SHP77 treated with DMSO at 0.1 percent for 48 hours (cell line): ENCODE data around the gene RAD51.

Experiments
- DNase-seq: peaks from one replicate; lab custom pipeline; 2025; lab: John Stamatoyannopoulos, UW

Gene RAD51

DNA sequence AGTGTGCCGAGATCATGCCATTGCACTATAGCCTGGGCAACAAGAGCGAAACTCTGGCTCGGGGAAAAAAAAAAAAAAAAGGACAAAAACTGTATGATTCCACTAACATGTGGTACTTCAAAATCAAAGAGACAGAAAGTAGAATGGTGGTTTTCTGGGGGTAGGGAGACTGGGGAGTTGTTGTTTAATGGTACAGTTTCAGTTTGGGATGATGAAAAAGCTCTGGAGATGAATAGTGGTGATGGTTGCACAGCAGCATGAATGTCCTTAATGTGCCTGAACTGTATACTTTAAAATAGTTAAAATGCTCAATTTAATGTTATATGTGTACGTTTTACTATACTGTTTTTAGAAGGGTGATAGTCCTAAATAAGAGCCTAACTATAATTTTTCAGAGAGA, 27.4 kb downstream of the RAD51 start:
- no peak for DNase-seq

DNA sequence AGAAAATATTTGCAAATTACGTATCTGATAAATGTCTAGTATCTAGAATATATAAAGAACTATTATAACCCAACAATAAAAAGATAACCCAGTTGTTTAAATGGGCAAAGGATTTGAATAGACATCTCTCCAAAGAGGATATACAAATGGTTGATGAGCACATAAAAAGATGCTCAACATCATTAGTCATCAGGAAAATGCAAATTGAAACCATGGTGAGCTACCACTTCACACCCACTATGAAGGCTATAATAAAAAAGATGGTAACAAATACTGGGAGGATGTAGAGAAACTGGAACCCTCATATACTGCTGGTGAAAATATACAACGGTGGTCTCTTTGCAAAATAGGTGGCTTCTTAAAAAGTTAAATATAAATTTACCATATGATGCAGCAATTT, 28.0 kb downstream of the RAD51 start:
- no peak for DNase-seq

DNA sequence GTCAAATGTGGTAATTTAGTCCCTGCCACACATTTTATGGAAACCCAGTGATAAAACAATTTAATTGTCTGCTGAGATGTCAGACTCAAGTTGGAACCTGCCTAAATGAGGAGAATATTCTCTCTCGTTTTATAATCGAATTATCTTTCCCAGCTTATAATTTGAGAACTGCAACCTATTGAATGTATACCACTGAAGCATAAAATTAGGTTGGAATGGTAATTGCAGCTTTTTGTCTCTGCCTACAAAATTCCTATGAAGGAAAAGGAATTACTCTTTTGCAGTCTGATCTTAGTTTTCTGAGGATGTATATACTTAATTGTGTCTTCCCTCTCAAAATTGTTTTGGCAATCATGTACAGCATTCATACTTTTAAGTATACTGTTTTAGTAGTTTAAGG, 28.9 kb downstream of the RAD51 start:
- no peak for DNase-seq

DNA sequence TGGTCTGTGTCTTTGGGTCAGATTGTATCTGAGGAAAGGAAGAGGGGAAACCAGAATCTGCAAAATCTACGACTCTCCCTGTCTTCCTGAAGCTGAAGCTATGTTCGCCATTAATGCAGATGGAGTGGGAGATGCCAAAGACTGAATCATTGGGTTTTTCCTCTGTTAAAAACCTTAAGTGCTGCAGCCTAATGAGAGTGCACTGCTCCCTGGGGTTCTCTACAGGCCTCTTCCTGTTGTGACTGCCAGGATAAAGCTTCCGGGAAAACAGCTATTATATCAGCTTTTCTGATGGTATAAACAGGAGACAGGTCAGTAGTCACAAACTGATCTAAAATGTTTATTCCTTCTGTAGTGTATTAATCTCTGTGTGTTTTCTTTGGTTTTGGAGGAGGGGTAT, 36.1 kb downstream of the RAD51 start:
- no peak for DNase-seq

- no peak for DNase-seq
These were observed 41.6 kb downstream of the RAD51 start for GRCh38 chr15:40736575-40736974.

DNA sequence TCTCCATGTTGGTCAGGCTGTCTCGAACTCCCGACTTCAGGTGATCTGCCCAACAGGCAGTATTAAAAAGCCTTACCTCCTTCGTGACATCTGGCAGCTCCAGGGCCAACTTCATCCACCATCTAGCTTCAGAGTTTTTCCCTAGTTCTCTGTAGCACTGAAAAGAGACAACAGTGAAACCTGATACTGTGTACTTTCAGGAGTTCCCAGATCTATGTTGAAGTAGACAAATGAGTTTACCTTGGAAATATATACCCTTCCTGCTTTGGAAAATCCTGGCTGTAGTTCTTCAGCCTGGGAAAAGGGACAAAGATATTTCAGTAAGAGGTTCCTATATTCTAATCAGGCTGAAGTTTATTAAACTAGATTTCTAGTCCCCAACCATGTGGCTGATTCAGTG, 42.1 kb downstream of the RAD51 start:
- DNase-seq = no peak

GRCh38 chr15:40739047-40739446, 44.1 kb downstream of the RAD51 start:
- DNase-seq = no peak

GRCh38 chr15:40739854-40740253, 44.9 kb downstream of the RAD51 start:
- no peak for DNase-seq

GRCh38 chr15:40743485-40743901, 48.5 kb downstream of the RAD51 start:
- DNase-seq = no peak

DNA sequence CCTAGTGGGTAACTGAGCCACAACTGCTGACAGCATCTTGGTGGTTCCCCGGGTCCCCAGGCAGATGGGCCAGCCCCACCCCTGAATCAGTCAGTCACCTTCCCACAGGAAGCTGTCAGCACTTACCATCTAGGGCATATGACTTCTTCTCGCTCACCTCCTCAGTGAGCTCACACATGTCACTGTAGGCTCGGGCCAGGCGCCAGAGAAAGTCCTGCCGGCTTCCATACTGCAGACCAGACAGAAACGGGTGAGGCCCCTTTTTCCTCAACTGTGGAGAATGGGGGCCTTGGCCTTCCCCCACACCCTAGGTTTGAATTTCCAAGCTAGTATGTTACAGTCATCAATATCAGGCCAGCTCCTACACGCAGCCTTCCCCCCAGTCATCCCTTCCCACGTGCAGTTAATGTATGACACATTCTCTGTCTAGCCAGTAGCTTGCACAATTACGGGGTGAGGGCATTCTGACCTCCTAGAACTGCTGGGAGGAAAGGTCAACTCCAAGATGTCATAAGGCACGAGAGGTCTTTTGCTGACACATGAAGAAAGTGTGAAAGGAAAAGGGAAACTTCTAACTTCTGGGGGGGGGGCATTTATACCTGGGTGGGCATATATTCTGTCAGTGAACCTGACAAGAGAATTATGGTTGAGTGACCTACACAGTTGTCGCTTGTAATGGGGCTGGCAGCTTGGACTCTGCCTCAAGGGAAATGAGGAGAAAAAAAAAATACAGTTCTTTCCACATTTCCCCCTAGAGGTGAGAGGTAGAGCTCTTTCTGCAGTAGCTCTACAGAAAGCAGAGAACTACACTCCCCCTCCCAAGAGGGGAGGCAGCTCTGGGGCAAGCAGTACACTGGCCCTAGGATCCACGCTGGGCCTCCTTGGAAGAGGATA, 49.2 kb downstream of the RAD51 start:
- no peak for DNase-seq

- DNase-seq = no peak
These were observed 49.8 kb downstream of the RAD51 start for GRCh38 chr15:40744815-40745152.

- no peak for DNase-seq
These were observed 52.0 kb downstream of the RAD51 start for GRCh38 chr15:40746916-40747418.

DNA sequence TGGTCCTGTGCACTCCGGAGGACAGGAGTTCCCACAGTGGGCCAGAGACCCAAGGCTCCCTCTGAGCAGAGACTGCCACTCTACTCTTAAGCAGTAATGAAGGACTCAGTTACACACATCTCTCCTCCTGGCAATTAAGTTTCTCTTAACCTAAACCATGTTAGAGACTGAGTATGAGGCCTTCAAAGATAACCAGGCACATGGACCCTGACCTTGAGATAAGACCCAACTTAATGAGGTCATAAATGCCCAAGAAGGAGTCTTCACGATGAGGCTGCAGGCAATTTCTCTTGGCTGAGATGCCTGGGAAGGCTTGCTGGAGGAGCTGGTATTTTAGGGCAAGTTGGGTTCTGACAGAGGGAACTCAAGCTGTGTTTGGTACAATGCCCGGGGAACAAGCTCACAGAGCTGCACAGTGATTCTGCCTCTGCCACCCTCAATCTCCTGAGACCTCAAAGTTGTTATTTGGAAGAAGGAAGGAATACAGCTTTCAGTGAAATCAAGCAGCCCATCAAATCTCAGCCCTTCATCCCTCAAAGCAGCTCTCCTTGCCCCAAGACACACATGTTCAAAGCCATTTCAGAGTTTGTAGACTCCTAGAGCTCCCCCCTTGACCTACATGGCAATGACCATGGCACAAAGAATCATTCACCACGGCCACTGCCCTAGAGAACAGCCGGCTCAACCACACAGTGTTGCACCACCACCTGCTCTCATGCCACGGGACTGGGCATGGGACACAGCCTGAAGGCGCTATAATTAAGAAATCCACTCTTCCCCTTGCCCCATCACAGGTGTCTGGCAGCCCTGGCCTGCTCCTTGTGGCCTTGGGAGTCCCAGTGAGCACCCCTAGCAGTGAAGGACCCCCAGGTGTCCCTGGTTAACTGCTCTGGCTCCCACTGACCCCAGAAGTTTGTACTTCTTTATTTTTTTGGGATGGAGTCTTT, 53.0 kb downstream of the RAD51 start:
- DNase-seq = no peak

- no peak for DNase-seq
These were observed 54.2 kb downstream of the RAD51 start for GRCh38 chr15:40749151-40749630.

DNA sequence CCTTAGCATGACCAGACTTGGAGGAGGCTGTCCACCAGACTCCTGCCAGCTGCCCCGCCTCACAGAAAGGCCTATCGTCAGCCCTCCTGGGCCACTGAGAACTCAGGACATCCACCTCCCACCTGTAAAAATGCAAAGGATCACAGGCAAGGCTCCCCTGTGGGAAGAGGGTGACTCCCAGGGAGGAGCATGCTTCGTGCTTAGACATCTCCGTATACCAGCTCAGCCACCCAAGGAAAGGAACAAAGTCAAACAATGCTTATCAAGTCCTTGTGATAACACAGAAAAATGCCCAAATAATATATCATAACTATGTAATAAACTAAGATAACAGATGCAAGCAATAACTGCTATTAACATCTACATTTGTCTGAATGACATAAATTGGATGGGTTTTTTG, 55.9 kb downstream of the RAD51 start:
- no peak for DNase-seq

DNA sequence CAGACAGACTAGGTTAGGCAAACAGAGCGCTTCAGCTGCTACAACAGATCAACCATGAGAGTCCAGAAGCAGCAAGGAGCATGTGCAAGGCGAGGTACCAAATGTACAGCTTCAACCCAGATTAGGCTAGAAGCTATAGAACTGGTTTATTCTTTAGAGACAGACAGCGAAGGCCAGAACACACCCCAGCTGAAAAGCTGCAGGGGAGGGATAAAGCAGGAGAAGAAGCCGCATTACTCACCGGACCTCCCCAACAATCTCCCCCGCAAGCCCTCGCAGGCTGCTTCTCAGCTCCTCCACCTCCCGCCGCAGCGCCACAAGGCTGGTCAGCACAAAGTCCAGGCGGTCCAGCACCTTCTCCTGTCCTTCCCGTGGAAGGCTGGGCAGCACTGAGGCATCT, 56.8 kb downstream of the RAD51 start:
- no peak for DNase-seq

DNA sequence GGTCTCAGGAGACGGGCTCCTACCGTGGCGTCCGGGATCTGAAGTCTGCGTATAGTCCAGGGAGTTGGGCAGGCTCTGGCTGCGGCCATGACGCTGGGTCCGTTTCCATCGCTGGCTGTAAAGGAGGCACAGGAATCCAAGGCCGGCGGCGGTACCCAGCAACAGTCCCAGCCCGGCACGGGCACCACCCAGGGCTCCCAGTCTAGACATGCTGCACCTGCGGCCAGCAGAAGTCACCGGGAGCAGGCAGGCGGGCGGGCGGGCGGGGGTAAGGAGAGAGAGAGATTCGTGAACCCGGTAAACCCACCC, 59.6 kb downstream of the RAD51 start:
- no peak for DNase-seq

- DNase-seq = peak; percentile 67
These were observed 60.2 kb downstream of the RAD51 start, which contains the start of gene RMDN3 for GRCh38 chr15:40754883-40755811. Gene RMDN3 (minus strand): TSS chr15:40755254. CDS start chr15:40754783, 471 bp downstream.

DNA sequence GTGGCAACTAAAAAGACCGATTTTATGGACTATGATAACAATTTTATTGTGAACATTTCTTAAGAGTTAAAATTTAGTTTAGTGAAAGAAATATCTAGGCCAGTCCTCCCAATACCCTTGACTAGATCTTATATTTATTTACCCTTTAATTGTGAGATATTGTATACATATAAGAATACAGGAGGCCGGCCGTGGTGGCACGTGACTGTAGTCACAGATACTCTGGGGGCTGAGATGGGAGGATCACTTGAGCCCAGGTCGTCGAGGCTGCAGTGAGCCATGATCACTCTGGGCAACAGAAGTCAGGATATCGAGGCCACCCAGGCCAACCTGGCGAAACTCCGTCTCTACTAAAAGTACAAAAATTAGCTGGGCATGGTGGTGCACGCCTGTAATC, 60.8 kb downstream of the RAD51 start:
- no peak for DNase-seq

GRCh38 chr15:40756938-40757337, 62.0 kb downstream of the RAD51 start:
- no peak for DNase-seq

DNA sequence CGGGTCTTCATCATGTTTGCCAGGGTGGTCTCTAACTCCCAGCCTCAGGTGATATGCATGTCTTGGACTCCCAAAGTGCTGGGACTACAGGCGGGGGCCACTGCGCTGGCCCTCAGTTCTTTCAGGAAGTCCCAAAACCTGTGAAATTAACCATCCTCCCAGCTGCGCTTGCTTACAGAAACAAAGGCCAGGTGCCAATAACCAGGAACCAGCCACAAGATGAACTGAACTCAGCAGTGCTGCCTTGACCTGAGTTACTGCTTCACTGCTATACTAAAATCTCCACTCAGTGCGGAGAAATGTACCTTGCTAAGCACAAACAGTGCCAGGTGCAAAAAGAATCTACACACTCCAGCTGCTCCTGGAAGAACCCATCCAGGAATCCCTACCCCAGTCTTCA, 65.0 kb downstream of the RAD51 start:
- DNase-seq = no peak
